ENCODE measurements around the gene HEATR3. TPM values are rescaled to one million over a fixed set of nuclear protein-coding genes. Genes with fewer than 3 reads are reported as not detected.

Gene HEATR3
- total and polyA plus RNA-seq, 2 of the 13 experiments (the other 11 are each of a cell fraction or from before 2014, with no cell fraction given): 22.4 to 52.4 TPM

- H3K36me3 ChIP-seq (replicated peaks in 1 of 2; ENCODE audit: control insufficient read depth in 1 of 2, insufficient read depth in 2 of 2, low read length in 2 of 2): peaks cover 2 to 29% of the 10 kb centered on the region in 2 experiments
- ChIA-PET POLR2A (interaction anchor here (2.3 kb wide), 1 partner anchor 38 kb away, joined by 10 read pairs; the partner anchor contains the start of gene HEATR3), CTCF (ENCODE audit: low intra/inter-chr PET ratio, low total read pairs) (no interaction called here)
- peaks cover 25% of the 10 kb centered on the region for H3K79me2 ChIP-seq (ENCODE audit: insufficient read depth, low read length)
- intact Hi-C loops (cut with micrococcal nuclease; ENCODE audit: unreplicated experiment) (loop anchor here (10.0 kb wide), 1 partner anchor 327 kb away; no protein-coding TSS in a partner anchor), in situ Hi-C loops (cut with HindIII; ENCODE audit: extremely low pct_ligation_motif_present, low pct_unique_long_range_greater_than_20kb) (loop anchor here (25.0 kb wide), 1 partner anchor 334 kb away; the partner anchor contains the start of gene BRD7)
- ATAC-seq (no peak), DNase-seq (ENCODE audit: low spot score) (no peak), FAIRE-seq (no peak)
- H3K9ac ChIP-seq (ENCODE audit: insufficient read depth, low read depth, low read length): no peak overlapping the region
- H3K4me1 ChIP-seq (ENCODE audit: insufficient read depth, low read length): peaks cover 37% of the 10 kb centered on the region
- H3K27ac ChIP-seq (ENCODE audit: extremely low read length, insufficient read depth, low read length): no peak overlapping the region
- no peaks in the 10 kb centered on the region; a peak in 1 of 5 replicates for H3K27me3 ChIP-seq (ENCODE audit: control insufficient read depth in 1 of 2, insufficient read depth in 2 of 2, low read length in 2 of 2)
- H3K4me2 ChIP-seq (ENCODE audit: low read depth, low read length): no peak overlapping the region; the same call in 1 of the 2 replicates
- no TSS peak for BruUV-seq (replicated peaks)
- H3K4me3 ChIP-seq (replicated peaks in 1 of 3; ENCODE audit: insufficient read depth in 1 of 3, low read depth in 2 of 3, low read length in 3 of 3): no peak overlapping the region
- H2AFZ ChIP-seq (ENCODE audit: low read length): no peak overlapping the region
- WGBS (ENCODE audit: low lambda C conversion rate): 96% methylated on average over 5 of the region's 5 CpGs
- no peaks in the 10 kb centered on the region for H3K9me3 ChIP-seq (ENCODE audit: low read length)
- peak; percentile 52; the same call in 1 of the 2 replicates for TF ChIP-seq ZNF460 (CRISPR knock-in tag; IDR thresholded peaks at IDR 0.05; ENCODE audit: borderline replicate concordance)
- peak; percentile 65; the same call in 1 of the 2 replicates for TF ChIP-seq ZBTB33 (CRISPR knock-in tag; IDR thresholded peaks at IDR 0.05)
- no peak for TF ChIP-seq ZNF224 (CRISPR knock-in tag; IDR thresholded peaks at IDR 0.05)
- TF ChIP-seq ZNF121 (CRISPR knock-in tag; IDR thresholded peaks at IDR 0.05): peak; percentile 85
- no peak for TF ChIP-seq ZFY (CRISPR knock-in tag; IDR thresholded peaks at IDR 0.05)
- H4K20me1 ChIP-seq (ENCODE audit: insufficient read depth, low read length): no peaks in the 10 kb centered on the region
Measured at GRCh38 chr16:50027829-50028228, 37.9 kb upstream of the HEATR3 start.

Data from HepG2 (cell line).